OCI-LY3 (cell line): Measurements from ENCODE around the gene APBB3.

Experiments used
- CTCF ChIP-seq: fragments of 200-600, 300-600 bp; sonication (generic); IDR thresholded peaks from 2 replicates; pipeline ENCODE4 v1.5.1; 2014; ENCODE audit warnings: antibody characterized with exemption, low read length, low read depth
- EZH2phosphoT487 ChIP-seq: fragments of 200-600 bp; shearing (Covaris generic); IDR thresholded peaks from 2 replicates; pipeline ENCODE4 v1.6.1; 2018; ENCODE audit warnings: antibody characterized with exemption, mixed run types, low read depth

GRCh38 chr5:140553657-140554056, 10.7 kb downstream of the APBB3 start:
- TF ChIP-seq CTCF (no peak), EZH2phosphoT487 (no peak)
